Measurements from ENCODE around the gene C16orf95. TPM values are rescaled to one million over a fixed set of nuclear protein-coding genes. Genes with fewer than 3 reads are reported as not detected.

C16orf95 gene
- total RNA-seq, 2 donors from 2014 or later: 2.7 TPM; not detected in 1

- ATAC-seq (ENCODE audit: insufficient number of reproducible peaks, low FRiP score, low read depth): no peak
- no peak for DNase-seq (ENCODE audit: low spot score)
- Histone ChIP-seq H3K4me3 (no peak overlapping the region), H3K9me3 (no peaks in the 10 kb centered on the region), H3K4me1 (ENCODE audit: control insufficient read depth in 1 of 2, low read depth in 2 of 2) (peaks cover 0 to 7% of the 10 kb centered on the region in 2 donors), H3K27ac (no peak overlapping the region), H3K27me3 (replicated peaks; ENCODE audit: insufficient read depth) (no peaks in the 10 kb centered on the region), H3K36me3 (peaks cover 54% of the 10 kb centered on the region)
- TF ChIP-seq CTCF (IDR thresholded peaks at IDR 0.05): no peak
Measured at GRCh38 chr16:87333101-87333500, 15.9 kb upstream of the C16orf95 start.

- Histone ChIP-seq H3K4me1 (ENCODE audit: control insufficient read depth in 1 of 2, low read depth in 2 of 2) (peaks cover 0 to 7% of the 10 kb centered on the region in 2 donors), H3K27ac (no peak overlapping the region), H3K36me3 (peaks cover 55% of the 10 kb centered on the region), H3K9me3 (no peaks in the 10 kb centered on the region), H3K4me3 (no peak overlapping the region), H3K27me3 (replicated peaks; ENCODE audit: insufficient read depth) (no peaks in the 10 kb centered on the region)
- TF ChIP-seq CTCF (IDR thresholded peaks at IDR 0.05): no peak
- no peak for ATAC-seq (ENCODE audit: insufficient number of reproducible peaks, low FRiP score, low read depth)
- no peak for DNase-seq (ENCODE audit: low spot score)
Measured at GRCh38 chr16:87332150-87332549, 15.0 kb upstream of the C16orf95 start.

- Histone ChIP-seq H3K27me3 (replicated peaks; ENCODE audit: insufficient read depth) (no peaks in the 10 kb centered on the region), H3K27ac (no peak overlapping the region), H3K4me1 (ENCODE audit: control insufficient read depth in 1 of 2, low read depth in 2 of 2) (peaks cover 0 to 7% of the 10 kb centered on the region in 2 donors), H3K36me3 (peaks cover 53% of the 10 kb centered on the region), H3K9me3 (no peaks in the 10 kb centered on the region), H3K4me3 (no peak overlapping the region)
- no peak for DNase-seq (ENCODE audit: low spot score)
- no peak for TF ChIP-seq CTCF (IDR thresholded peaks at IDR 0.05)
- ATAC-seq (ENCODE audit: insufficient number of reproducible peaks, low FRiP score, low read depth): no peak
Measured at GRCh38 chr16:87331241-87331801, 14.1 kb upstream of the C16orf95 start.

- H3K36me3 ChIP-seq: peaks cover 47% of the 10 kb centered on the region
- H3K27ac ChIP-seq: no peak overlapping the region
- no peak overlapping the region for H3K4me3 ChIP-seq
- DNase-seq (ENCODE audit: low spot score) (no peak), ATAC-seq (ENCODE audit: insufficient number of reproducible peaks, low FRiP score, low read depth) (no peak)
- no peaks in the 10 kb centered on the region for H3K27me3 ChIP-seq (replicated peaks; ENCODE audit: insufficient read depth)
- no peak for TF ChIP-seq CTCF (IDR thresholded peaks at IDR 0.05)
- H3K9me3 ChIP-seq: no peaks in the 10 kb centered on the region
- peaks cover 0 to 7% of the 10 kb centered on the region in 2 donors for H3K4me1 ChIP-seq (ENCODE audit: control insufficient read depth in 1 of 2, low read depth in 2 of 2)
Measured at GRCh38 chr16:87330646-87331045, 13.5 kb upstream of the C16orf95 start.

GRCh38 chr16:87330257-87330624, 13.0 kb upstream of the C16orf95 start:
- TF ChIP-seq CTCF (IDR thresholded peaks at IDR 0.05): no peak
- Histone ChIP-seq H3K4me1 (ENCODE audit: control insufficient read depth in 1 of 2, low read depth in 2 of 2) (peaks cover 0 to 7% of the 10 kb centered on the region in 2 donors), H3K36me3 (peaks cover 45% of the 10 kb centered on the region), H3K4me3 (no peak overlapping the region), H3K27me3 (replicated peaks; ENCODE audit: insufficient read depth) (no peaks in the 10 kb centered on the region), H3K27ac (no peak overlapping the region), H3K9me3 (no peaks in the 10 kb centered on the region)
- no peak for ATAC-seq (ENCODE audit: insufficient number of reproducible peaks, low FRiP score, low read depth)
- no peak for DNase-seq (ENCODE audit: low spot score)
